Measurements from ENCODE around the gene REC8.

DNA sequence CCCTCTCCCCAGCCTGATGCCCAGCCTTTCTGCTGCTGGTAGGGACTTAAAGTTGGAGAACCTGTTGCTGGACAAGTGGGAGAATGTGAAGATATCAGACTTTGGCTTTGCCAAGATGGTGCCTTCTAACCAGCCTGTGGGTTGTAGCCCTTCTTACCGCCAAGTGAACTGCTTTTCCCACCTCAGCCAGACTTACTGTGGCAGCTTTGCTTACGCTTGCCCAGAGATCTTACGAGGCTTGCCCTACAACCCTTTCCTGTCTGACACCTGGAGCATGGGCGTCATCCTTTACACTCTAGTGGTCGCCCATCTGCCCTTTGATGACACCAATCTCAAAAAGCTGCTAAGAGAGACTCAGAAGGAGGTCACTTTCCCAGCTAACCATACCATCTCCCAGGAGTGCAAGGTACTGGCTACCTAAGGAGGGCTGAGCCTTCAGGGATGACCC is 35.2 kb downstream of the REC8 start:
- TF ChIP-seq, protein P1, sequence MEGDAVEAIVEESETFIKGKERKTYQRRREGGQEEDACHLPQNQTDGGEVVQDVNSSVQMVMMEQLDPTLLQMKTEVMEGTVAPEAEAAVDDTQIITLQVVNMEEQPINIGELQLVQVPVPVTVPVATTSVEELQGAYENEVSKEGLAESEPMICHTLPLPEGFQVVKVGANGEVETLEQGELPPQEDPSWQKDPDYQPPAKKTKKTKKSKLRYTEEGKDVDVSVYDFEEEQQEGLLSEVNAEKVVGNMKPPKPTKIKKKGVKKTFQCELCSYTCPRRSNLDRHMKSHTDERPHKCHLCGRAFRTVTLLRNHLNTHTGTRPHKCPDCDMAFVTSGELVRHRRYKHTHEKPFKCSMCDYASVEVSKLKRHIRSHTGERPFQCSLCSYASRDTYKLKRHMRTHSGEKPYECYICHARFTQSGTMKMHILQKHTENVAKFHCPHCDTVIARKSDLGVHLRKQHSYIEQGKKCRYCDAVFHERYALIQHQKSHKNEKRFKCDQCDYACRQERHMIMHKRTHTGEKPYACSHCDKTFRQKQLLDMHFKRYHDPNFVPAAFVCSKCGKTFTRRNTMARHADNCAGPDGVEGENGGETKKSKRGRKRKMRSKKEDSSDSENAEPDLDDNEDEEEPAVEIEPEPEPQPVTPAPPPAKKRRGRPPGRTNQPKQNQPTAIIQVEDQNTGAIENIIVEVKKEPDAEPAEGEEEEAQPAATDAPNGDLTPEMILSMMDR (conservative IDR thresholded peaks at IDR 0.05): no peak
- no peak for TF ChIP-seq EZH2 (IDR thresholded peaks at IDR 0.05; ENCODE audit: low read depth)
